Activated CD4-positive, alpha-beta T cell treated with anti-CD3 and anti-CD28 coated beads for 1 hour (primary cell): ENCODE data around the gene GPR89B.
"Not testable (repeated sequence)": the region's sequence is repeated elsewhere in the genome, so short reads cannot be mapped to it uniquely, and the experiment has no call there.

Experiments
- DNase-seq: peaks from one replicate; pipeline ENCODE4 v3.0.0-alpha.2; 2020

Gene GPR89B

DNA sequence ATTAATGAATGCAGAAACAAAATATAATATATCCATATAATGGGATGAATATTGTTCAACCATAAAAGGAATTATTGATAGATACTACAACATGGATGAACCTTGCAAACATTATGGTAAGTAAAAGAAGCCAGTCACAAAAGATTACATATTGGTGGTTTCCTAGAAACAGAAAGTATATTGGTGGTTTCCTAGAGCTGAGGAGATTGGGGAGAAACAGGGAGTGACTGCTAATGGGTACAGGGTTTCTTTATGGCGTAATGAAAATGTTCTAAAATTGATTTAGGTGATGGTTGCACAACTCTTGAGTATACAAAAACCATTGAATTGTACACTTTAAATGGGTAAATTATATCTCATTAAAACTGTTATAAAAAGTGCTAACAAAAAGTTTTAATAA lies 14.3 kb downstream of the GPR89B start:
- DNase-seq = not testable (repeated sequence)

DNA sequence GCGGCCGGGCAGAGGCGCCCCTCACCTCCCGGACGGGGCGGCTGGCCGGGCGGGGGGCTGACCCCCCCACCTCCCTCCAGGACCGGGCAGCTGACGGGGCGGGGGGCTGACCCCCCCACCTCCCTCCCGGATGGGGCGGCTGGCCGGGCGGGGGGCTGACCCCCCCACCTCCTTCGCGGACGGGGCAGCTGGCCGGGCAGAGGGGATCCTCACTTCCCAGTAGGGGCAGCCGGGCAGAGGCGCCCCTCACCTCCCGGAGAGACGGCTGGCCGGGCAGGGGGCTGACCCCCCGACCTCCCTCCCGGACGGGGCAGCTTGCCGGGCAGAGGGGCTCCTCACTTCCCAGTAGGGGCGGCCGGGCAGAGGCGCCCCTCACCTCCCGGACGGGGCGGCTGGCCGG lies 21.3 kb downstream of the GPR89B start:
- DNase-seq = not testable (repeated sequence)

DNA sequence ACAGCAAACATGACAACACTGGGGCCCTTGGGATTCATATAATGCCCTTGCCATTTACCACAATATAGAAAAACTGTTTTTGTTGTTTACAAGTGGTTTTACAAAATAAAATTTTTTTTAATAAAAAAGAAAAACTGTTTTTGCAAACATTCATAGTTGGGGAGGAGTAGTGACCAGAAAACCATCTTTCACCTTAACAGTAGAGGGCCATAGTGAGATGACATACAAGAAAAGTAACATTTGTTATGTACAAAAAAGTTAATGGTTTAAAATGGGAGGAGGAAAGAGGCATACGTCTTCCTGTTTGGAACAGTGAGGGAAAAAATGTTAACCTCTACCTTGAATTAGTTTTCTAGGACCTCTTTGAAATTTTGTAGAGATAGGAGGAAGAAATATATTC lies 30.7 kb downstream of the GPR89B start:
- DNase-seq = not testable (repeated sequence)

DNA sequence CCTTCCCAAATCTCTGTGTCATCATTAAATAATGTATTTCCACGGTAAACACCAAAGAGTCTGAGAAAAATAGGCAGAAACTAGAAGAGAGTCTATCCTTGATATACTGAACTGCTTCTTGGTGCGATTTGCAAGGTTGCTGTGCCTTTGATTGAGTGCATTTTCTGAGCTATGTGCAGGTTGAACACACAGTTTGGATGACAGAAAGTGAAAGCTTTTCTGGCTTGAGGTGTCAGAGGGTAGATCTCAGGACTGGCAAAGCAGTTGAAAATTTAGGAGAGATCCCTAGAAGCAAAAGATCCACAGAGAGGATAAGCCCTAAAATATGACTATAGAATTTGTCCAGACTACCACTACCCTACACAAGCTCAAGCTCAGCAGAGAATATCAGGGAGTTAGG lies 31.5 kb downstream of the GPR89B start:
- DNase-seq = not testable (repeated sequence)

DNA sequence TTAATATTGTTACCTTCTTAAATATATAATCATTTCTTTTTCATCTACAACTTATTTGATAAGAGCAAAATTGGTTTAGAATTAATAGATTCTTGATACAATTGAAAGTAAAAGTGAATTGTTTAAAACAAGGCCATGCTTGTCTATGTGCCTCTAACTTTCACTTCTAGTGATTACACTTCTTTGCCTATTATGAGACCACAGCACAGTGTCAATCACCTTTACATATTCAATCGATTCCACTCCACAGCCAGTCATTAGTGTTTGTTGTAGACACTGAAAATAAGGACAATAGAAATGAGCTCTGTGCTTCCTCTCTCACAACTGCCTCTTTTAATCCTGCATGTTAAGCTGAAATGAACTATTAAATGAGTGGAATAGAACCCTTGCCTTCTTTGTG lies 36.4 kb downstream of the GPR89B start:
- not testable (repeated sequence) for DNase-seq

DNA sequence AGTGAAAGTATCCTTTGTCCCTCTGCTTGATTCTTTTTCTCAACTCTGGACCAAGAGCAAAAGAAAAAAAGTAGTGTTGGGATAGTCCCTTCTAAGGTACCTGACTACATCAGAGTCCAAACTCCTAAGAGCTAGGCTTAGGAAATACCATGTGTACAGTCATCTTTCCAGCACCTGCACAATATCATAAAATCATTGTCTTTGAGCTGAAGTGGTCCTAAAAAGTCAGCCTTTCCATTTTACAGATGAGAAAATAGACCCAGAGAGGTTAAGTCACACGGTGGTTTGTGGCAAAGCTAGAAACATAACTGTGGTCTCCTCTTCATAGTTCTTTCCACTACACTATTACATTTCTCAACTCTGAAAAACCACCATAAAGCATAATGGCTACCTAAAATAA lies 38.4 kb downstream of the GPR89B start:
- not testable (repeated sequence) for DNase-seq

DNA sequence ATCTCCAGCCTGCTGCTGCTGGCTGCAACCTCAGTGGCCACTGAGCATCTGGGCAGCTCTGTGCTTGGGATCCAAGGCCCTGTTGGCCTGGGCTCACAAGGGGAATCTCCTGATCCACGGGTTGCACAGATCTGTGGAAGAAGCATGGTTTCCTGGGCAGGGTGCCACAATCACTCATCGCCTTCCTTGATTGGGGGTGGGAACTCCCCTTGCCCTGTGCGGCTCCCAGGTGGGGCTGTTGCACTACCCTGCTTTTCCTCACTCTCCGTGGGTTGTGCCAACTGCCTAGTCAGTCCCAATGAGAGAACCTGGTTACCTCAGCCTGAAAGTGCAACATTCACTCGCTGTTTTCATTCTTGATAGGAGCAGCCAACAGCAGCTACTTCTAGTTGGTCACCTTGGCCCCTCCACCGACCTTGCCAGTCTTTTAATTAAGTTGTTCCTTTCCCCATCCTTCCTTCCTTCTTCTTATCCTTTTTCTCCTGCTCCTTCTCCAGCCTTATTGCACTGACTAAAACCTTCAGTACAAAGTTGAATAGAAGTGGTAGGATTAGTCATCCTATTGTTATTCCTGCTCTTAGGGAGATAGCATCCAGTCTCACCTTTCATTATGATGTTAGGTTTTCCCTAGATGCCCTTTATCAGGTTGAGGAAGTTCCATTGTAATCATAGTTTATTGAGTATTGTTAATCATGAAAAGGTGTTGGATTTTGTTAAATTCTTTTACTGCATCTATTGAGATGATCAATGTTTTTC lies 50.9 kb downstream of the GPR89B start:
- not testable (repeated sequence) for DNase-seq

DNA sequence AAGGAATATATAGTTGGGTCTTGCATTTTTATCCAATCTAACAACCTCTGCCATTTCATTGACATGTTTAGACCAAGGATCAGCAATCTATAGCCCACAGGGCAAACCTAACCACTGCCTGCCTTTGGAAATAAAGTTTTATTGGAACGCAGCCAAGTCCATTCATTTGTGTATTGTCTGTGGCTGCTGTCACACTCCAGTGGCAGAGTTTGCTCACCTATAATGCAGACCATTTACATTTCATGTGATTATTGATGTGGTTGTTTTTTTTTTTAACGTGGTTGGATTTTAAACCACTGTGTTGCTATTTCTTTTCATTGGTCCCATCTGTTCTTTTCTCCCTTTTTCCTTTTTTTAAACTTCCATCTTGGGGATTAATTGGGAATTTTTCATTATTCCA lies 57.2 kb downstream of the GPR89B start:
- DNase-seq = not testable (repeated sequence)

DNA sequence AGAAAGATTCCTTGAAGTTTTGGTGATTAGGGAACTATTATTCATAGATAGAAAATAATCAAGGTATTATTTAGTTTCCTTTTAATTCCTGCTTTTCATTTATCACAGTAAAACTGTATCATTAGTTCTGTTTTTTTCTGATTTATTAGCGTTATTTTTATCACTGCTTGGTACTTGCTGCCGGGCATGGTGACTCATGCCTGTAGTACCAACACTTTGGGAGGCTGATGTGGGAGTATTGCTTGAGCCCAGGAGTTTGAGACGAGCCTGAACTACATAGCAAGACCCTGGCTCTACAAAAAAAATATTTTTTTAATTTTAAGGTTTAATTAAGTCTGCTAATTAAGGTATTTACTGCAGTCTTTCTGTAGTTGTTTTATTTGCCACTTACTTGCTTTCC lies 59.7 kb downstream of the GPR89B start:
- not testable (repeated sequence) for DNase-seq

DNA sequence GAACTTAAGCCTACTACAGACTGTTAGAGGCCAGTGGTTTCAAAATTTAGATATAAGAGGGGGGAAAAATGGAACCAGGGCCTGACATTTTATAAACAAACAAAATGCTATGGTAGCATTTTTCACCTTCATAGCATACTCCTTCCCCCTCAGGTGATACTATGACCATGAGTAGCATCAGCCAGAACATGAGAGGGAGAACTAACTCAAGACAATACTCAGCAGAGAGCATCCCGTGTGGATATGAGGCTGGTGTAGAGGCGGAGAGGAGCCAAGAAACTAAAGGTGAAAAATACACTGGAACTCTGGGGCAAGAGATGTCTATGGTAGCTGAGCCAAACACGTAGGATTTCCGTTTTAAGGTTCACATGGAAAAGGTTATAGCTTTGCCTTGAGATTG lies 64.7 kb downstream of the GPR89B start:
- DNase-seq = not testable (repeated sequence)

DNA sequence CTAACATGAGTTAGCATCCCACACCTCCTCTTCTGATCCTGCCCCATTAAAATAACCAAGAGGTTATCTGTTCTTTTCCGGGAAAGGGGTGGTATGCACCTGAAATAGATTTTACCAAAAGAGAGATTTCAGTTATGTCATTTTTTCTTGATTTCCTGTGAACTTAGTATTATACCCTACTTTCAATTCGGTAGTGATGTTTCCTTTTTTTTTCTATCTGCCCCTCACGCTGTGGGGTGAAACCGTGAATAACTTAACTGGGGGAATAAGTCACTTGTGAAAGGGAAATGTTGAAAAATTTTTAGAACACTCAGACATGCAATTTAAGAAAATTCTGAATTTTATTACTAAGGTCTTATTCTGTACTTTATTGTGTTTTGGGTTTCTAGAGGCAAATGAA lies 65.2 kb downstream of the GPR89B start:
- not testable (repeated sequence) for DNase-seq

DNA sequence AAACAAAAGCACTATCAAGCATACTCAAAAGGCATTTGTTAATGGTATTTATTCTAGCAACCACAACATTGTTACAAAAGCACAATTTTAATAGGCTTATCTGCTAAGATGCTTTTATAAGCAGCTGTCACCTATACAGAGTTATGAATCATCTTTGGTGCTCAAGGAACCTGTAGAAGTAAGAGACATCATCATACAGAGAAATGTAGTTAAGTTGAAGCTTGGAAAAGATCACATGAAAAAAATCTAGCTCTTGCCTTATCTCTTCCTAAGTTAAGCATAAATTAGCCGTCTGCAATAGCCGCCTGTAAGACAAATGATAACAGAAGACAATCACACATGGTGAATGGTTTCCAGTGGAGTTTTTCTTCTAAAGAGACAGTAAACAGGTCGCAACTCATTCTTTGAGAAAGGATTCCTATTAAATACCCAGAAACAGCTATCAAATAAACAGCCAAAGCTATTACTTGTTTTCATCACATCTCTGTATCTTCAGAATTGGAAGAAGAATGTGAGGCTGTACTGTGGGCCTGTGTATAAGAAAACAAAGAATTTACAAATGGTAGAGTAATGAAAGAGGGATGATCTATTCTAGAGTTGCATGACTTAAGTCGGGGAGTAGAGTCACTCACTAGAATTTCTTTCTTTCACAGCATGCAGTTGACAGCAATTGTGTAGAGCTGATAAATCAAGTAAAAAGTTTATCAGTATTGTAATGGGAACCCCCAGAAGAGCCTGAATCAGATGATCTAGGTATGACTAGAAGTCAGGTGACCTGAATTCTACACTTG lies 65.8 kb downstream of the GPR89B start:
- not testable (repeated sequence) for DNase-seq

DNA sequence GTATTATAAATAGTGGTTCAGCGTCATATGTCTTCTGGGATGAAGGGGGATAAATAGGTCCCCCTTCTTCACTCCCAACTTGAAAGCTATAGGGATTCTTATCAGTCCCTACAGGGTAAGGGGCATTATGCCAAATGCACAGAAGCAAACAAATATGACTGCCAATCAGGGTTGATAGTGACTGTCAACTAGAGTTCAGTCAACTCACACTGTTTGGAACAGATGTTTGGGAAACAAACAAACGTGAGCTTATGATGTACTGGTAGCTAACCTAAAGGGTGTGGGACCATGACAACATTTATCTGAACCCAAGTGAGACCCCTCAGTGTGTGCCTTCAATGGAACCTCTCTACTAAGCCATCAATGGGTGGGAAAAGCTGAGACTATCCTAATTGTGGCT lies 67.9 kb downstream of the GPR89B start:
- DNase-seq = not testable (repeated sequence)

DNA sequence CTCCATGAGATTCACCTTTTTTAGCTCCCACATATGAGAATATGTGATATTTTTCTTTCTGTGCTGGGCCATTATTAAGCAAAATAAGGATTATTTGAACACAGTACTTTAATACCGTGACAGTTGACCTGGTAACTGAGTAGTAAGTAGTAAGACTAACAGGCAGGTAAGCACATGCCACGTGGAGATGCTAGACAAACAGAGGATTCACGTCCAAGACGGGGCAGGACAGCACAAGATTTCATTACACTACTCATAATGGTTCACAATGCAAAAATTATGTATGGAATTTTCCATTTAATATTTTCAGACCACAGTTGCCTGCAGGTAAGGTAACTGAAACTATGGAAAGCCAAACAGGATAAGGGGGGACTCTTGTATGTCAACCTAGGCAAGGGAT lies 79.5 kb downstream of the GPR89B start:
- not testable (repeated sequence) for DNase-seq

DNA sequence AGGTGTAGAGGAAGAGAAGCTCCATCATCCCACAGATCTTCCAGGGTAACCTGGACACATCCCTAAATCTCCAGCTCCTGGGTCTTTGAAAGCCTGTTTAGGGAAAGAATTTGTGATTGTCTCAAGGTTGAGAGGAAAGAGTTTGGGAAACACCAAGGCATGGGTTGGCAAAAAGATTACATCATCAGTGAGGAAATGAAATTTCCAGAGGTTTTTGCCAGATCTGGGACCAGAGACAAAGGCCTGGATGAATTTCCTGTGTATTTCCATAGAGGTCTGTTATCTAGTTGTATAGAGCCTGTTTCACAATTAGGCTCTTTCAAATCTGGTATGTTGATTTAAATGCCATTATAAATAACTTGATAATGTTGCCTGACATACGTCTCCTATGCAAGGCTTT lies 82.3 kb downstream of the GPR89B start:
- DNase-seq = no peak

DNA sequence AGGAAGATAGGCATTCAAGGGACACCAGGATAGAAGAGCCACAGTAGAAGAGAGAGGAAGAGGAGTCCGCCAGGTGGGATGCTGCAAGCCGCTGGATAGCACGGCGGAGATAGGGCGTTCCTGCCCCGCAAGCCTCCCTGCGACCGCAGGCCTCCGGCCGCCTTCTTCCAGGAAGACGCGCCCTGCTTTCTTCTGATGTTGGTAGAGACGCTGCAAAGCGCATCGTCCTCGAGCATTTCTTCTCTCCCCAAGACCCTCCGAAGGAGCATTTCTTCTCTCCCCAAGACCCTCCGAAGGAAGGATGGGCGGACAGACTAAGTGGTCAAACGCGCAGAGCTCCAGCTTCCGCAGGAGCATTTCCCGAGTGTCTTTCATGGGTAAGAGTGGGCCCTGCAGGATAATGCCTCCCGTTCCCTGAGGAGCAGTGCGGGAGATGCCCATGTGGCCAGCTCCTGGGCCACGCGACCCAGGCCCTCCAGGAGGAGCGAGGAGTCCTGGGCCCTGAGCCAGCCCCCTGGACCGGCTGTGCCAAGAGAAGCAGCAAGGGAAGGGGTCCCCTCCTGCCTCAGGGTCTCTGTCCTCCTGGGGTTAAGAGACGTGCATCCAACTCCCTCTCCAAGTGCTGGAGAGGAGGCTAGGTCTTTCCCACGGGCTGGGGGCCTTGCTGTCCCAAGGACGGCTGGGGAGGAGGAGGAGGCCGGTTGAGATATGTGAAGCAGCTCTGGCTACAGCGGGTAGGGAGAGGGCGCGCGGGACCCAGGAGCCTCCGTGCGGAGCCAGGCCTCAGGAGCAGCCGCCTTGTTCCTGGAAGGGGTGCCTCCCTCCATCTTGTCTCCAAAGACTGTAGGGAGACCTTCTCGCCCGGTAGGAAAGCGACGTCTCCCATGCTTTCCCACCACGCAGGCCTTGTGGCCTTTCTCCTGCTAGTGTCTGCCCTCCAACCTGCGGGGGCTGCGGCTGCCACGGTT lies 85.2 kb downstream of the GPR89B start:
- not testable (repeated sequence) for DNase-seq

DNA sequence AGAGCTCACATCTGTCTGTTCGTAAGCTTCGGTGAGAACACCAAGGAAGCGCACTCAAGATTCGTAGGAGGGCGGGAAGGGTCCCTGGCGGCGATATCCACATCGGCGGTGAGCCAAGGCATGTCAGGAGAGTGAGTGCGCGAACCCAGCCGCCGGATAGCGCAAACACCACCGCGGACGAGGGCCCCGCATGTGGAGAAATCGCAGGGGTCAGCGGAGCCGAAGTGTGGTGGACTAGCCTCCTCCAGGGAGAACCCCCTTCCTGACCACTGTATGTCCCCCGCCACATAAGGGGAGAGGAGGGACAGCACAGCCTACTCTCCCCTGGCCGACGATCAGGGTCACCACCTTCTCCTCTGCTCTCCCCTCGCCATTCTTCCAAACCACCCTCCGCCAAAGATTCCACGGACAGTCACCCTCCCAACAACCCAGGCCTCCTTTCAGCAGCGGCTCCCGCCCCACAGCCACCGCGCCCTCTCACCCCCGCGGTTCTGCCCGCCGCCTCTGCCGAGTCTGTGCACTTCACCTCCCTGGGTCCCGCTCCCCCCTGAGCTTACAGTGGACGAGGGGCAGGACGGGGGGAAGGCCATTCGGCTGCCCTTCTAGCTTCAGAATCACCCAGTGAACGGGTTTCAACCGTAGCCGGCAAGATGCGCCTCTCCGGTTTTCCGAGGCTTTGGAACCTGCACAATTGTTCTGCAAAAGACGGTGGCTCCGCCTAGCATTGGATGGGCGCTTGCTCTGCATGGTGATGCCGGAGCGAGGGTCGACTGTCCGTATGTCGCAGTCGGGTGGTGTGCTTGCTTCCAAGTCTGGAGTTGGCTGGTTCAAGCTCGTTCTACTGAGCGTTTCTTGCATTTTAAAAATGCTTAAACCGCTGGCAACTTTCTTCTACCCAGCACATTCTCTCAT lies 86.3 kb downstream of the GPR89B start:
- DNase-seq = not testable (repeated sequence)

DNA sequence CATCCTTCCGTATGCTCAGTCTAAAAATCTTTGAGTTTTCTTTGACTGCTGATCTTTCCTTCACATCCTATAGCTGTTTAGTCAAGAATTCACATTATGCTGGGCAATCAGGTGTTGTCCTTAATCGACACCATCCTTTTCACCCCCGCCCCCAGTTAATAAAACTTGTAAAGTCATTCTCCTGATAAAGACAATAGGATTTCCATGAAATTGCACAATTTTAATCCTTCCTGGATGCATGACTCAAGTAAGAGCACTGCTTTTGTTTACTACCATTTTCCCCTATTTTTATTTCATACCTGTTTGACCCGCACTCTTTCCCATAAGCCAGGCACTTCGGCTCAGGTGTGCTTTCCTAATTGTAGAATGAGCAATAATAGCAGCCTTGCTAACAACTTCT lies 96.7 kb downstream of the GPR89B start:
- not testable (repeated sequence) for DNase-seq

DNA sequence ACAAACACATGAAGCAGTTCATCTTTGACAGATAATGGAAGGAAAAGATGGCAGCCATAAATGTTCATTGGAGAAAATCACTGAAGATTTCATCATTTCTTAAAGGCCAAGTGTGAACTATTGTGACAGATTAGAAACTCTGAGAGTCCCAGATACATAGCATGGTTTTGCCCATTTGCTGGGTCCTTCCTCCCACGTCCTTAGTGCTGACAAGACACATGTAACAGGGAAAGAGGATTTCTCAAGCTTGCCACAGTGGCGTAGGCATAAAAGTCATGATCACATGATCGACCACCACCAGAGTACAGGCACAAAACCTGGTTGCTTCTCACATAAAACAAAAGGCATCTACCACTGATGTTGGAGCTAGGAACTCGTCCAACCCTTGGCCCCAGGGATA lies 98.8 kb downstream of the GPR89B start:
- not testable (repeated sequence) for DNase-seq

DNA sequence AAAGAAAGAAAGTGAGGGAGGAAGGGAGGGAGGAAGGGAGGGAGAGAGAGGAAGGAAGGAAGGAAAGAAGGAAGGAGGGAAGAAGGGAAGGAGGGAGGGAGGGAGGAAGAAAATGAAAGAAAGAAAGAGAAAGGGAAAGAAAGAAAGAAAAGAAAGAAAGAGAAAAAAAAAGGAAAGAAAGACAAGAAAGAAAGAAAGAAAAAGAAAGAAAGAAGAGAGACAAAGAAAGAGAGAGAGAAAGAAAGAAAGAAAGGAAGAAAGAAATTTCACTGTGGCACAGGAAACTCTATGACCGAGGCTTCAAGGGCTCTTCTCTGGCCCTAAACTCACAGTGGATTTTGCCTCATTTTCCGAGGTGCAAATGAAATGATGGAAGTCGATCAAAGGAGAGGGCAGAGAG lies 104.0 kb downstream of the GPR89B start:
- DNase-seq = not testable (repeated sequence)

DNA sequence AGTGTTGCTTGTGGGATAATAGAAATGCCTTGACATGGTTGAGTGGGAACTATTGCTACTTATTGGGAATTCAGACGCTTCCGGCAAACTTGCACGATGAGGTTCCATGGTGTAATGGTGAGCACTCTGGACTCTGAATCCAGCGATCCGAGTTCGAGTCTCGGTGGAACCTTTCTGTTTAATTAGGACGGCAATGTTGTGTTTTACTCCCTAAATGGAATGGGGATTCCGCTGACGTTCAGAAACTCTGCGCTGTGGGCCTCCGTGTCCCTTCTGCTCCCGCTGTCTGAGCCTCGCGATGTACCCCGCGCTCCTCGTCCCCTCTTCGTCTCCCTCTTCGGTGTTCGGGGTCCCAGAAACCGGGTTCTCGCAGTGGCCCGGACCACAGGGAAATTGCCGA lies 104.5 kb downstream of the GPR89B start:
- not testable (repeated sequence) for DNase-seq

DNA sequence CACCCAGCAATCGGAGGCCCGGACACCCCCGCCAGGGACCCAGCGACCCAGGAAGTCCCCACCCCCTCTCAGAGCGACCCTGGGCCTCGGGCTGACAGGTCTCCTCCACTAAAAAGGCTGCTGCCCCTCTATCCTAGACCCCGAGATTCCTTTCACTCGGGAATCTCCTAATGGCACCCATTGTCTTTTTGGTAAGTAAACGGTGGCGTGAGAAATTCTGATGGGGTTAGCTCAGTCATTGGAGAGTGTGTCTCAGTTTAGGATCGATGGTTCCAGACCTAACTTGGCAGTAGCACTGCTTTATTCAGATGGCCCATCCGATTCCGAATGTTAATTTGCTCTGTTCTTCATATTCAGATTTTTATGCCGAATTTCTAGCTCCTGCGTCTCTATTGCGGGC lies 104.9 kb downstream of the GPR89B start:
- DNase-seq = not testable (repeated sequence)
